SK-N-SH treated with all-trans-retinoic acid at 6 μM for 48 hours (cell line): Measurements from ENCODE around the gene GDPD1.

Source experiments
- CSDC2 ChIP-seq: fragments of 250-450 bp; sonication (Bioruptor Pico); IDR thresholded peaks from 2 replicates; pipeline ENCODE4 v1.5.0; 2020; ENCODE audit warnings: mild to moderate bottlenecking, moderate library complexity
- ESRRG ChIP-seq: fragments of 250-450 bp; sonication (Bioruptor Pico); IDR thresholded peaks from 2 replicates; pipeline ENCODE4 v1.6.1; 2021; ENCODE audit warnings: mild to moderate bottlenecking
- GLIS3 ChIP-seq: fragments of 250-450 bp; sonication (Bioruptor Pico); IDR thresholded peaks from 2 replicates; pipeline ENCODE4 v1.5.0; 2020; ENCODE audit warnings: mild to moderate bottlenecking, moderate library complexity
- RARB ChIP-seq: fragments of 250-450 bp; sonication (Bioruptor Pico); IDR thresholded peaks from 2 replicates; pipeline ENCODE4 v1.8.0; 2021; ENCODE audit warnings: mild to moderate bottlenecking, moderate library complexity
- ZNF565 ChIP-seq: fragments of 450-650 bp; formaldehyde crosslinking; conservative IDR thresholded peaks from 2 replicates; pipeline ENCODE4 v1.5.0; 2020; ENCODE audit warnings: low read depth, mild to moderate bottlenecking, moderate library complexity
- ZNF70 ChIP-seq: fragments of 450-650 bp; formaldehyde crosslinking; IDR thresholded peaks from 2 replicates; pipeline ENCODE4 v1.5.0; 2020; ENCODE audit warnings: mild to moderate bottlenecking, moderate library complexity
- TF ChIP-seq, protein P1 (sequence below): fragments of 250-450 bp; sonication (Bioruptor Pico); IDR thresholded peaks from 2 replicates; pipeline ENCODE4 v1.5.1; 2021; ENCODE audit warnings: mild to moderate bottlenecking, moderate library complexity
- TF ChIP-seq, protein P2 (sequence below): fragments of 250-450 bp; sonication (Bioruptor Pico); IDR thresholded peaks from 2 replicates; pipeline ENCODE4 v1.8.0; 2020; ENCODE audit warnings: mild to moderate bottlenecking, moderate library complexity, borderline replicate concordance

- TF ChIP-seq CSDC2 (CRISPR knock-in tag) (no peak), ESRRG (CRISPR knock-in tag) (no peak), RARB (CRISPR knock-in tag) (no peak), GLIS3 (no peak), ZNF565 (CRISPR knock-in tag) (no peak), ZNF70 (CRISPR knock-in tag) (no peak)
- TF ChIP-seq, protein P1, sequence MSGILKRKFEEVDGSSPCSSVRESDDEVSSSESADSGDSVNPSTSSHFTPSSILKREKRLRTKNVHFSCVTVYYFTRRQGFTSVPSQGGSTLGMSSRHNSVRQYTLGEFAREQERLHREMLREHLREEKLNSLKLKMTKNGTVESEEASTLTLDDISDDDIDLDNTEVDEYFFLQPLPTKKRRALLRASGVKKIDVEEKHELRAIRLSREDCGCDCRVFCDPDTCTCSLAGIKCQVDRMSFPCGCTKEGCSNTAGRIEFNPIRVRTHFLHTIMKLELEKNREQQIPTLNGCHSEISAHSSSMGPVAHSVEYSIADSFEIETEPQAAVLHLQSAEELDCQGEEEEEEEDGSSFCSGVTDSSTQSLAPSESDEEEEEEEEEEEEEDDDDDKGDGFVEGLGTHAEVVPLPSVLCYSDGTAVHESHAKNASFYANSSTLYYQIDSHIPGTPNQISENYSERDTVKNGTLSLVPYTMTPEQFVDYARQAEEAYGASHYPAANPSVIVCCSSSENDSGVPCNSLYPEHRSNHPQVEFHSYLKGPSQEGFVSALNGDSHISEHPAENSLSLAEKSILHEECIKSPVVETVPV (CRISPR knock-in tag), result no peak
- TF ChIP-seq, protein P2, sequence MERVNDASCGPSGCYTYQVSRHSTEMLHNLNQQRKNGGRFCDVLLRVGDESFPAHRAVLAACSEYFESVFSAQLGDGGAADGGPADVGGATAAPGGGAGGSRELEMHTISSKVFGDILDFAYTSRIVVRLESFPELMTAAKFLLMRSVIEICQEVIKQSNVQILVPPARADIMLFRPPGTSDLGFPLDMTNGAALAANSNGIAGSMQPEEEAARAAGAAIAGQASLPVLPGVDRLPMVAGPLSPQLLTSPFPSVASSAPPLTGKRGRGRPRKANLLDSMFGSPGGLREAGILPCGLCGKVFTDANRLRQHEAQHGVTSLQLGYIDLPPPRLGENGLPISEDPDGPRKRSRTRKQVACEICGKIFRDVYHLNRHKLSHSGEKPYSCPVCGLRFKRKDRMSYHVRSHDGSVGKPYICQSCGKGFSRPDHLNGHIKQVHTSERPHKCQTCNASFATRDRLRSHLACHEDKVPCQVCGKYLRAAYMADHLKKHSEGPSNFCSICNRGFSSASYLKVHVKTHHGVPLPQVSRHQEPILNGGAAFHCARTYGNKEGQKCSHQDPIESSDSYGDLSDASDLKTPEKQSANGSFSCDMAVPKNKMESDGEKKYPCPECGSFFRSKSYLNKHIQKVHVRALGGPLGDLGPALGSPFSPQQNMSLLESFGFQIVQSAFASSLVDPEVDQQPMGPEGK (CRISPR knock-in tag), result no peak
Observed at GRCh38 chr17:59175076-59175475, 45.2 kb upstream of the GDPD1 start.
